Ovary (tissue), 3 donors: ENCODE measurements around the gene EBF3.

ENCODE experiments used
- CTCF ChIP-seq, 3 donors: fragments of 450-650 bp in 2 of 3; fragments of 200-600 bp in 1 of 3; IDR thresholded peaks; one replicate each; pipeline versions ENCODE4 v1.5.1 to v1.8.0; 2016 to 2022; ENCODE audit warnings: antibody characterized with exemption in 3 of 3, mild to moderate bottlenecking in 1 of 3
- EP300 ChIP-seq: sonication (generic); formaldehyde crosslinking; IDR thresholded peaks from one replicate; pipeline ENCODE4 v1.6.1; 2017; ENCODE audit warnings: antibody characterized with exemption
- donor health status: DM: no; HTN: no; CAD: no.

DNA sequence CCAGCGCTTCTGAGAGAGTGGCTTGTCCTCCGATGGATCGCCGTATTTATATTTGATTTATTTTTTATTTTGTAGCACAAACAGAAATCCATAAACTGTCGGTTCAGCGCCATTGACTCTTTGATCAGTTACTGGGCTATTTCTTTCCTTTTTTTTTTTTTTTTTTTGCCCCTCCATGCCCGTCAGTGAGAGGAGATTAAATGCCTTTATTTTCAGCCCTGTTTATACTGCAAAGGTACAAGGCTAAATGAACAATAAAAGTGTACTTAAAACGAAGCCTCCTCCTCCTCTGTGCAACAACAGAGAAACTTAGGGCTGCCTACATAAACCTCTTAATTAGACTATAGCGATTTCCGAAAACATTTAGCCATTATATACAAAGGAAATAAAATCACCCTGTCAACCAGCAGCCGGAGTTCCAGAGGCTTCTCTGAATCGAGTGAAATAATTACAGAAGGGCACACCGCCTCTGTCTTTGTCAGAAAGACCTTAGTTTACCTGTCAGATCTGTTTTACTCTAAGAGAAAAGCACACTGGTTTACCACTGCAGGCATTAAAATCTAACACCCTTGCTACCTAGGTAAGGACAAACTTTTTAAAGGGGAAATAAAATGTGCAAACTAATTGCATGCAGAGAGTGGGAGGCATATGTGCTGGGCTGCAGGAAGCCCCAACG is 3.5 kb downstream of the EBF3 start:
- TF ChIP-seq EP300 (no peak), CTCF (IDR thresholded peaks at IDR 0.05) (no peak)
